Lung (tissue), 12 donors: Measurements from ENCODE around the gene PRAC1. TPM values are rescaled to one million over a fixed set of nuclear protein-coding genes. Genes with fewer than 3 reads are reported as not detected.

Experiments
- ATAC-seq: fragments of 200-7000 bp; cut with Tn5 transposase; one replicate; pipeline ENCODE4 v1.9.1; 2020; ENCODE audit warnings: moderate number of reproducible peaks; ENCODE audit not compliant: insufficient read depth, low FRiP score
- DNase-seq, 3 donors: peaks; one replicate each; pipeline ENCODE4 v3.0.0-alpha.2; 2013 to 2017
- H3K27ac ChIP-seq, 2 donors: one replicate each; pipeline ENCODE4 v1.5.1; 2013; ENCODE audit warnings: mild to moderate bottlenecking in 2 of 2, moderate library complexity in 2 of 2, control low read depth in 1 of 2, inconsistent platforms in 1 of 2, low read depth in 1 of 2, low read length in 1 of 2
- H3K27me3 ChIP-seq, 3 donors: one replicate each; pipeline ENCODE4 v1.5.1; 2013; ENCODE audit warnings: low read length in 2 of 3; ENCODE audit not compliant: control insufficient read depth in 3 of 3, insufficient read depth in 3 of 3
- H3K36me3 ChIP-seq, 4 donors: one replicate each; pipeline ENCODE4 v1.5.1; 2013; ENCODE audit warnings: low read length in 4 of 4, mild to moderate bottlenecking in 1 of 4, moderate library complexity in 1 of 4; ENCODE audit not compliant: control insufficient read depth in 4 of 4, insufficient read depth in 4 of 4
- H3K4me1 ChIP-seq, 5 donors: one replicate each; pipeline ENCODE4 v1.5.1; 2013; ENCODE audit warnings: low read length in 5 of 5, mild to moderate bottlenecking in 2 of 5, moderate library complexity in 1 of 5; ENCODE audit not compliant: control insufficient read depth in 5 of 5, insufficient read depth in 5 of 5
- H3K4me3 ChIP-seq: one replicate; pipeline ENCODE4 v1.5.1; 2013; ENCODE audit warnings: mild to moderate bottlenecking, control low read depth, moderate library complexity
- H3K9ac ChIP-seq, 2 donors: one replicate each; pipeline ENCODE4 v1.5.1; 2013; ENCODE audit warnings: low read length in 2 of 2, control low read depth in 1 of 2; ENCODE audit not compliant: insufficient read depth in 1 of 2
- H3K9me3 ChIP-seq, 4 donors: one replicate each; pipeline ENCODE4 v1.5.1; 2013; ENCODE audit warnings: low read length in 3 of 4, mild to moderate bottlenecking in 1 of 4, moderate library complexity in 1 of 4; ENCODE audit not compliant: control insufficient read depth in 4 of 4, insufficient read depth in 3 of 4
- CTCF ChIP-seq: IDR thresholded peaks from 2 replicates; pipeline ENCODE4 v1.5.1; 2012; ENCODE audit warnings: mild to moderate bottlenecking; ENCODE audit errors: control extremely low read depth, extremely low read depth
- WGBS, 2 donors: extraction: QIAGEN DNeasy Blood & Tissue Kit; methylation state at CpG; one replicate each; pipeline ENCODE4 v1.1.7; 2013; 5-methylcytosine and 5-hydroxymethylcytosine counted together
- polyA plus RNA-seq, 2 donors: library from polyadenylated mRNA; stranded (reverse); fragments of 200-250 nt; gene quantifications; one replicate each; pipeline ENCODE4 v1.2.1, GENCODE V29; 2013
- total RNA-seq, 2 donors: library from RNA; depleted of rRNA in 1 of 2; stranded (reverse); fragments of >200 nt in 1 of 2; gene quantifications; one replicate each; pipeline ENCODE4 v1.2.1, GENCODE V29; 2014 to 2021
- donor health status: control.
- donor health status: control.
- donor health status: Bipolar disorder and iron deficiency.
- donor health status: healthy.
- donor health status: DM: yes; HTN: yes; CAD: no.

The PRAC1 gene
- total and polyA plus RNA-seq, 4 donors = not detected

GRCh38 chr17:48715496-48716399 lies 6.6 kb downstream of the PRAC1 start:
- Histone ChIP-seq H3K9me3 (peaks cover 0 to 14% (median 0%) of the 10 kb centered on the region in 4 donors), H3K4me1 (peaks cover 0 to 6% (median 0%) of the 10 kb centered on the region in 5 donors), H3K27ac (no peak overlapping the region), H3K36me3 (no peaks in the 10 kb centered on the region), H3K9ac (no peak overlapping the region), H3K27me3 (peaks cover 12 to 87% (median 78%) of the 10 kb centered on the region in 3 donors), H3K4me3 (no peak overlapping the region)
- WGBS, 2 donors = 41 to 46% methylated on average over 5 of the region's 5 CpGs
- ATAC-seq (no peak), DNase-seq (no peak)
- no peak for TF ChIP-seq CTCF

- H3K9me3 ChIP-seq = no peaks in the 10 kb centered on the region
- H3K36me3 ChIP-seq = no peaks in the 10 kb centered on the region
- peaks cover 10 to 81% (median 54%) of the 10 kb centered on the region in 3 donors for H3K27me3 ChIP-seq
- no peaks in the 10 kb centered on the region for H3K4me1 ChIP-seq
- TF ChIP-seq CTCF = no peak
- 71 to 72% methylated on average over 4 of the region's 4 CpGs for WGBS, 2 donors
- no peak overlapping the region for H3K4me3 ChIP-seq
- H3K27ac ChIP-seq = no peak overlapping the region
- DNase-seq (no peak), ATAC-seq (no peak)
- no peak overlapping the region for H3K9ac ChIP-seq
Measured at GRCh38 chr17:48711128-48711527, 11.2 kb downstream of the PRAC1 start.

GRCh38 chr17:48704361-48705248 lies 17.7 kb downstream of the PRAC1 start:
- H3K27me3 ChIP-seq = peaks cover 0 to 80% (median 45%) of the 10 kb centered on the region in 3 donors
- no peak for TF ChIP-seq CTCF

More at GRCh38 chr17:48704361-48705248, 17.7 kb downstream of the PRAC1 start:
- H3K36me3 ChIP-seq = no peaks in the 10 kb centered on the region
- H3K9ac ChIP-seq = no peak overlapping the region
- ATAC-seq (no peak), DNase-seq (no peak)
- H3K4me1 ChIP-seq = no peaks in the 10 kb centered on the region
- no peak overlapping the region for H3K4me3 ChIP-seq
- 72 to 80% methylated on average over 11 of the region's 11 CpGs for WGBS, 2 donors
- H3K27ac ChIP-seq = no peak overlapping the region
- no peaks in the 10 kb centered on the region for H3K9me3 ChIP-seq
